DMS 273 (cell line): ENCODE results near the gene CLEC17A.

ENCODE experiments used
- DNase-seq: peaks from one replicate; lab custom pipeline; 2025; ENCODE audit not compliant: unreplicated experiment; lab: John Stamatoyannopoulos, UW

Gene CLEC17A

GRCh38 chr19:14649020-14649419 lies 66.1 kb downstream of the CLEC17A start:
- no peak for DNase-seq

- DNase-seq: no peak
Observed at GRCh38 chr19:14650161-14650560, 67.3 kb downstream of the CLEC17A start.

GRCh38 chr19:14654786-14655560 lies 72.1 kb downstream of the CLEC17A start:
- DNase-seq: no peak

GRCh38 chr19:14655726-14656125 lies 72.8 kb downstream of the CLEC17A start:
- DNase-seq: no peak

- no peak for DNase-seq
Observed at GRCh38 chr19:14659874-14660489, 77.1 kb downstream of the CLEC17A start.

- no peak for DNase-seq
Observed at GRCh38 chr19:14661372-14661924, 78.6 kb downstream of the CLEC17A start.
